Heart left ventricle (tissue), 16 donors: ENCODE results near the gene SEMG1. TPM values are rescaled to one million over a fixed set of nuclear protein-coding genes. Genes with fewer than 3 reads are reported as not detected.

ENCODE experiments used
- ATAC-seq, 4 donors: fragments of 200-7000 bp; cut with Tn5 transposase; one replicate each; pipeline ENCODE4 v1.9.1; 2020 to 2022; ENCODE audit warnings: moderate library complexity in 4 of 4, mild to moderate bottlenecking in 3 of 4, moderate number of reproducible peaks in 1 of 4
- DNase-seq, 5 donors: peaks; one replicate each; pipeline ENCODE4 v3.0.0-alpha.2; 2020
- H3K27ac ChIP-seq, 12 donors: fragments of 200-600 bp; sonication (generic) in 4 of 12; one replicate each; pipeline versions ENCODE4 v1.5.0 to v1.8.0; 2016 to 2022; ENCODE audit warnings: mild to moderate bottlenecking in 2 of 12
- H3K27me3 ChIP-seq, 9 donors: fragments of 200-600 bp; sonication (generic) in 2 of 9; one replicate each; pipeline versions ENCODE4 v1.5.1 to v1.8.0; 2016 to 2022; ENCODE audit warnings: mild to moderate bottlenecking in 3 of 9
- H3K36me3 ChIP-seq, 9 donors: fragments of 200-600 bp; sonication (generic) in 2 of 9; one replicate each; pipeline versions ENCODE4 v1.5.0 to v1.8.0; 2018 to 2022; ENCODE audit warnings: mild to moderate bottlenecking in 2 of 9
- H3K4me1 ChIP-seq, 12 donors: fragments of 200-600 bp; sonication (generic) in 4 of 12; one replicate each; pipeline versions ENCODE4 v1.5.0 to v1.8.0; 2016 to 2022; ENCODE audit warnings: mild to moderate bottlenecking in 3 of 12
- H3K4me3 ChIP-seq, 12 donors: fragments of 200-600 bp; sonication (generic) in 4 of 12; one replicate each; pipeline versions ENCODE4 v1.5.0 to v1.8.0; 2017 to 2022; ENCODE audit warnings: mild to moderate bottlenecking in 9 of 12, moderate library complexity in 4 of 12
- H3K9me3 ChIP-seq, 12 donors: fragments of 200-600 bp; sonication (generic) in 4 of 12; one replicate each; pipeline versions ENCODE4 v1.5.0 to v1.8.0; 2016 to 2022; ENCODE audit warnings: mild to moderate bottlenecking in 1 of 12
- CTCF ChIP-seq, 12 donors: fragments of 200-600 bp; sonication (generic) in 4 of 12; IDR thresholded peaks; one replicate each; pipeline versions ENCODE4 v1.5.0 to v1.8.0; 2018 to 2022; ENCODE audit warnings: antibody characterized with exemption in 12 of 12, mild to moderate bottlenecking in 5 of 12
- POLR2A ChIP-seq, 2 donors: fragments of 450-650 bp; IDR thresholded peaks; one replicate each; pipeline ENCODE4 v1.6.1; 2017; ENCODE audit warnings: antibody characterized with exemption in 2 of 2, mild to moderate bottlenecking in 2 of 2, moderate library complexity in 2 of 2
- WGBS, 4 donors: extraction: QIAGEN DNeasy Blood & Tissue Kit in 2 of 4; methylation state at CpG; one replicate each; pipeline versions ENCODE4 v1.1.5 to v1.1.7; 2013 to 2018; 5-methylcytosine and 5-hydroxymethylcytosine counted together
- intact Hi-C, 10 donors: fragments of 100-400 bp; cut with DNase I; formaldehyde crosslinking; loops; one replicate each; pipeline versions ENCODE4 v1.11.1 to v1.14.2; 2022
- polyA plus RNA-seq, 2 donors: library from polyadenylated mRNA; stranded (reverse); fragments of 200-250 nt; gene quantifications; one replicate each; pipeline ENCODE4 v1.2.3, GENCODE V29; 2013
- total RNA-seq, 9 donors: library from RNA; depleted of rRNA in 2 of 9; stranded (reverse); fragments of >200 nt in 2 of 9; fragmentation: NEBNext Ultra II Directional in 3 of 9; extraction: Animal tissue kit (Norgen Biotek cat#: 25700) in 3 of 9; gene quantifications; one replicate each; pipeline versions ENCODE4 v1.1.0 to v1.2.4, GENCODE V29; 2016 to 2023
- donor health status: ischemic (EF 13 %, LVEDD 7.1; RV severe dilation, severe dysfunction).
- donor health status: healthy with polysubstance abuse.
- donor health status: DM: no; HTN: yes; CAD: no.
- donor health status: DM: no; HTN: no; CAD: no.
- donor health status: ischemic (EF 25% LVEDD 6.9; RV normal size, moderate dysfunction).
- donor health status: ischemic (EF 25% LVEDD 5.7; RV mildly dilated, moderate dysfunction).
- donor health status: healthy.
- donor health status: DM: yes; HTN: yes; CAD: no.
- donor health status: ischemic (EF 35%, LVEDD 5.7; RV mildly dilated, moderate dysfunction).
- donor health status: nonischemic (EF 11% LVEDD 7.7; RV severe dilation, severe dysfunction).
- donor health status: DM: yes; HTN: yes; CAD: no.
- donor health status: PGD.
- donor health status: ischemic (EF 29% LVEDD 5.4; RV normal size, mild dysfunction).
- donor health status: nonischemic (EF 23%, LVEDD 6.1; RV moderate dilation, normal function).

Gene SEMG1
- total and polyA plus RNA-seq, 11 donors: not detected

- intact Hi-C loops: loop anchor here in 1 of 10 donors (10.0 kb wide), 1 partner anchor 65 kb away; the partner anchor contains the start of gene SLPI
- DNase-seq (no peak), ATAC-seq (no peak)
- no peaks in the 10 kb centered on the region for H3K4me1 ChIP-seq
- WGBS, 4 donors: 74 to 79% (median 75%) methylated on average over 3 of the region's 3 CpGs
- no peak for TF ChIP-seq POLR2A (IDR thresholded peaks at IDR 0.05)
- no peak for TF ChIP-seq CTCF (IDR thresholded peaks at IDR 0.05)
- H3K27me3 ChIP-seq: peaks cover 0 to 10% (median 0%) of the 10 kb centered on the region in 9 donors
- no peaks in the 10 kb centered on the region for H3K9me3 ChIP-seq
- H3K27ac ChIP-seq: no peak overlapping the region
- H3K4me3 ChIP-seq: no peak overlapping the region
- H3K36me3 ChIP-seq: no peaks in the 10 kb centered on the region
Measured at GRCh38 chr20:45189861-45190260, 17.0 kb upstream of the SEMG1 start.

GRCh38 chr20:45191926-45192325 lies 14.9 kb upstream of the SEMG1 start:
- ATAC-seq (no peak), DNase-seq (no peak)
- H3K9me3 ChIP-seq: peaks cover 0 to 4% (median 0%) of the 10 kb centered on the region in 12 donors
- no peak overlapping the region for H3K4me3 ChIP-seq
- 82 to 91% (median 89%) methylated on average over 3 of the region's 3 CpGs for WGBS, 4 donors
- no peaks in the 10 kb centered on the region for H3K36me3 ChIP-seq
- peaks cover 0 to 10% (median 0%) of the 10 kb centered on the region in 9 donors for H3K27me3 ChIP-seq
- H3K27ac ChIP-seq: no peak overlapping the region
- no peaks in the 10 kb centered on the region for H3K4me1 ChIP-seq
- intact Hi-C loops: loop anchor here in 1 of 10 donors (10.0 kb wide), 1 partner anchor 63 kb away; the partner anchor contains the start of gene SLPI
- TF ChIP-seq POLR2A (IDR thresholded peaks at IDR 0.05): no peak
- TF ChIP-seq CTCF (IDR thresholded peaks at IDR 0.05): no peak

GRCh38 chr20:45193331-45193730 lies 13.5 kb upstream of the SEMG1 start:
- DNase-seq (no peak), ATAC-seq (no peak)
- TF ChIP-seq CTCF (IDR thresholded peaks at IDR 0.05) (no peak), POLR2A (IDR thresholded peaks at IDR 0.05) (no peak)
- Histone ChIP-seq H3K27ac (no peak overlapping the region), H3K36me3 (no peaks in the 10 kb centered on the region), H3K27me3 (peaks cover 0 to 11% (median 0%) of the 10 kb centered on the region in 9 donors), H3K4me3 (no peak overlapping the region), H3K4me1 (no peaks in the 10 kb centered on the region), H3K9me3 (peaks cover 0 to 4% (median 0%) of the 10 kb centered on the region in 12 donors)
- WGBS, 4 donors: 76 to 89% (median 87%) methylated on average over 2 of the region's 2 CpGs
- intact Hi-C loops: loop anchor here in 1 of 10 donors (10.0 kb wide), 1 partner anchor 61 kb away; the partner anchor contains the start of gene SLPI

- intact Hi-C loops: loop anchor here in 1 of 10 donors (10.0 kb wide), 1 partner anchor 55 kb away; no protein-coding TSS in a partner anchor
- ATAC-seq (no peak), DNase-seq (no peak)
- Histone ChIP-seq H3K4me1 (no peaks in the 10 kb centered on the region), H3K27me3 (peaks cover 0 to 21% (median 0%) of the 10 kb centered on the region in 9 donors), H3K36me3 (no peaks in the 10 kb centered on the region), H3K9me3 (no peaks in the 10 kb centered on the region), H3K27ac (no peak overlapping the region), H3K4me3 (no peak overlapping the region)
- no peak for TF ChIP-seq CTCF (IDR thresholded peaks at IDR 0.05)
- TF ChIP-seq POLR2A (IDR thresholded peaks at IDR 0.05): no peak
- WGBS, 4 donors: 82 to 100% (median 89%) methylated on average over 1 of the region's 1 CpG
Measured at GRCh38 chr20:45209924-45210323, 3.1 kb downstream of the SEMG1 start.
